H9 (cell line): ENCODE measurements around the gene MALT1. TPM values are rescaled to one million over a fixed set of nuclear protein-coding genes. Genes with fewer than 3 reads are reported as not detected.
A peak's percentile ranks its signal among the peaks of the same experiment; 100 is the strongest.

Source experiments
- DNase-seq: peaks from one replicate; pipeline ENCODE4 v3.0.0-alpha.2; 2017
- H2AFZ ChIP-seq: one replicate; pipeline ENCODE4 v1.6.1; 2013; ENCODE audit warnings: mild to moderate bottlenecking, low read length, control low read depth, moderate library complexity
- H2AK5ac ChIP-seq: 2 replicates; pipeline ENCODE4 v1.6.1; 2013; ENCODE audit warnings: low read length, control low read depth, mixed read lengths; ENCODE audit not compliant: insufficient read length
- H2BK120ac ChIP-seq: one replicate; pipeline ENCODE4 v1.6.1; 2013; ENCODE audit warnings: low read depth, mild to moderate bottlenecking, low read length, control low read depth, inconsistent platforms; ENCODE audit not compliant: poor library complexity, severe bottlenecking
- H2BK12ac ChIP-seq: 2 replicates; pipeline ENCODE4 v1.6.1; 2013; ENCODE audit warnings: low read length, control low read depth, mixed read lengths, low read depth; ENCODE audit not compliant: insufficient read length
- H2BK15ac ChIP-seq: 2 replicates; pipeline ENCODE4 v1.6.1; 2013; ENCODE audit warnings: low read depth, low read length, control low read depth
- H2BK20ac ChIP-seq: one replicate; pipeline ENCODE4 v1.6.1; 2013; ENCODE audit warnings: low read depth, mild to moderate bottlenecking, low read length, control low read depth, inconsistent platforms; ENCODE audit not compliant: poor library complexity, severe bottlenecking
- H2BK5ac ChIP-seq: 2 replicates; pipeline ENCODE4 v1.6.1; 2013; ENCODE audit warnings: low read length, control low read depth, mixed read lengths; ENCODE audit not compliant: insufficient read length
- H3K14ac ChIP-seq: 2 replicates; pipeline ENCODE4 v1.6.1; 2013; ENCODE audit warnings: low read length, control low read depth; ENCODE audit not compliant: insufficient read depth
- H3K18ac ChIP-seq: 2 replicates; pipeline ENCODE4 v1.6.1; 2013; ENCODE audit warnings: low read depth, mild to moderate bottlenecking, mixed read lengths, low read length, control low read depth; ENCODE audit not compliant: insufficient read length
- H3K23ac ChIP-seq: 2 replicates; pipeline ENCODE4 v1.6.1; 2013; ENCODE audit warnings: low read length, control low read depth, mixed read lengths, low read depth; ENCODE audit not compliant: insufficient read length
- H3K23me2 ChIP-seq: 2 replicates; pipeline ENCODE4 v1.6.1; 2013; ENCODE audit warnings: low read depth, mild to moderate bottlenecking, mixed read lengths, low read length, control low read depth; ENCODE audit not compliant: insufficient read length, poor library complexity, severe bottlenecking
- H3K27ac ChIP-seq: 2 replicates; pipeline ENCODE4 v1.5.1; 2013; ENCODE audit warnings: low read length, control low read depth, mixed read lengths, low read depth; ENCODE audit not compliant: insufficient read length
- H3K27me3 ChIP-seq: 2 replicates; pipeline ENCODE4 v1.6.1; 2013; ENCODE audit warnings: low read length, control low read depth, inconsistent platforms; ENCODE audit not compliant: insufficient read depth
- H3K4ac ChIP-seq: 2 replicates; pipeline ENCODE4 v1.6.1; 2013; ENCODE audit warnings: low read depth, mild to moderate bottlenecking, control low read depth, inconsistent platforms, low read length, moderate library complexity
- H3K4me1 ChIP-seq: 2 replicates; pipeline ENCODE4 v1.6.1; 2013; ENCODE audit warnings: low read length, control low read depth, inconsistent platforms; ENCODE audit not compliant: insufficient read depth
- H3K4me2 ChIP-seq: 2 replicates; pipeline ENCODE4 v1.6.1; 2013; ENCODE audit warnings: low read length, control low read depth, mixed read lengths; ENCODE audit not compliant: insufficient read length, insufficient read depth
- H3K56ac ChIP-seq: 2 replicates; pipeline ENCODE4 v1.6.1; 2013; ENCODE audit warnings: low read depth, mild to moderate bottlenecking, mixed read lengths, low read length, control low read depth; ENCODE audit not compliant: insufficient read length
- H3K79me1 ChIP-seq: 2 replicates; pipeline ENCODE4 v1.6.1; 2013; ENCODE audit warnings: low read depth, mild to moderate bottlenecking, moderate library complexity, low read length, control low read depth, inconsistent platforms; ENCODE audit not compliant: insufficient read depth, poor library complexity, severe bottlenecking
- H3K79me2 ChIP-seq: 2 replicates; pipeline ENCODE4 v1.6.1; 2013; ENCODE audit warnings: low read length, control low read depth, inconsistent platforms; ENCODE audit not compliant: insufficient read depth
- H3K9ac ChIP-seq: 2 replicates; pipeline ENCODE4 v1.6.1; 2013; ENCODE audit warnings: low read length, control low read depth, mixed read lengths; ENCODE audit not compliant: insufficient read length; ENCODE audit errors: extremely low read depth
- H3K9me3 ChIP-seq: one replicate; pipeline ENCODE4 v1.6.1; 2013; ENCODE audit warnings: low read depth, low read length, inconsistent platforms; ENCODE audit not compliant: control insufficient read depth
- H3T11ph ChIP-seq: one replicate; pipeline ENCODE4 v1.6.1; 2013; ENCODE audit warnings: mild to moderate bottlenecking, low read length, control low read depth, inconsistent platforms
- H4K20me1 ChIP-seq: one replicate; pipeline ENCODE4 v1.6.1; 2013; ENCODE audit not compliant: control insufficient read depth, insufficient read length, insufficient read depth
- H4K5ac ChIP-seq: 2 replicates; pipeline ENCODE4 v1.6.1; 2013; ENCODE audit warnings: low read depth, mild to moderate bottlenecking, mixed read lengths, low read length, control low read depth; ENCODE audit not compliant: insufficient read length
- H4K8ac ChIP-seq: replicated peaks from 2 replicates; pipeline ENCODE4 v1.6.1; 2013; ENCODE audit warnings: low read length, control low read depth, mixed read lengths, low read depth; ENCODE audit not compliant: insufficient read length
- H4K91ac ChIP-seq: 2 replicates; pipeline ENCODE4 v1.6.1; 2013; ENCODE audit warnings: low read depth, mild to moderate bottlenecking, moderate library complexity, mixed read lengths, low read length, control low read depth; ENCODE audit not compliant: insufficient read length
- H3K27ac Mint-ChIP-seq, 3 experiments: 2 replicates in 2 of 3; 3 replicates in 1 of 3; pipeline ENCODE4 v1.8.0; 2020 to 2021; ENCODE audit warnings: mixed read lengths in 3 of 3, mild to moderate bottlenecking in 1 of 3, moderate library complexity in 1 of 3
- H3K27me3 Mint-ChIP-seq: 2 replicates; pipeline ENCODE4 v1.8.0; 2021; ENCODE audit warnings: low read depth, mild to moderate bottlenecking, moderate library complexity, mixed read lengths
- H3K36me3 Mint-ChIP-seq, 3 experiments: 2 replicates in 2 of 3; 3 replicates in 1 of 3; pipeline ENCODE4 v1.8.0; 2020 to 2021; ENCODE audit warnings: low read depth in 3 of 3, mixed read lengths in 3 of 3; ENCODE audit not compliant: insufficient read depth in 1 of 3
- H3K4me1 Mint-ChIP-seq, 2 experiments: 2 replicates each; pipeline ENCODE4 v1.8.0; 2020; ENCODE audit warnings: mixed read lengths in 2 of 2
- H3K4me3 Mint-ChIP-seq, 2 experiments: 2 replicates in 1 of 2; 3 replicates in 1 of 2; pipeline ENCODE4 v1.8.0; 2020 to 2021; ENCODE audit warnings: mild to moderate bottlenecking in 2 of 2, mixed read lengths in 2 of 2, moderate library complexity in 1 of 2
- H3K9me3 Mint-ChIP-seq, 2 experiments: 2 replicates in 1 of 2; 3 replicates in 1 of 2; pipeline ENCODE4 v1.8.0; 2020; ENCODE audit warnings: mild to moderate bottlenecking in 2 of 2, mixed read lengths in 2 of 2, moderate library complexity in 1 of 2
- WGBS: extraction: QIAGEN DNeasy Blood & Tissue Kit; methylation state at CpG from one replicate; pipeline ENCODE4 v1.1.7; 2013; ENCODE audit warnings: missing lambda C conversion rate, low lambda C conversion rate, mixed read lengths; ENCODE audit not compliant: insufficient read length; ENCODE audit errors: extremely low coverage; 5-methylcytosine and 5-hydroxymethylcytosine counted together
- total RNA-seq: library from RNA; stranded (reverse); gene quantifications from 2 replicates; pipeline ENCODE4 v1.2.1, GENCODE V29; 2021
- TF ChIP-seq, protein P1 (sequence below): fragments of 200-600 bp; sonication (generic); conservative IDR thresholded peaks from 3 replicates; pipeline ENCODE4 v1.8.0; 2021; ENCODE audit warnings: antibody characterized with exemption, mild to moderate bottlenecking

Gene MALT1
- total RNA-seq, 1 experiment from 2014 or later: 18.1 TPM

GRCh38 chr18:58788470-58788869, 117.2 kb downstream of the MALT1 start:
- TF ChIP-seq, protein P1, sequence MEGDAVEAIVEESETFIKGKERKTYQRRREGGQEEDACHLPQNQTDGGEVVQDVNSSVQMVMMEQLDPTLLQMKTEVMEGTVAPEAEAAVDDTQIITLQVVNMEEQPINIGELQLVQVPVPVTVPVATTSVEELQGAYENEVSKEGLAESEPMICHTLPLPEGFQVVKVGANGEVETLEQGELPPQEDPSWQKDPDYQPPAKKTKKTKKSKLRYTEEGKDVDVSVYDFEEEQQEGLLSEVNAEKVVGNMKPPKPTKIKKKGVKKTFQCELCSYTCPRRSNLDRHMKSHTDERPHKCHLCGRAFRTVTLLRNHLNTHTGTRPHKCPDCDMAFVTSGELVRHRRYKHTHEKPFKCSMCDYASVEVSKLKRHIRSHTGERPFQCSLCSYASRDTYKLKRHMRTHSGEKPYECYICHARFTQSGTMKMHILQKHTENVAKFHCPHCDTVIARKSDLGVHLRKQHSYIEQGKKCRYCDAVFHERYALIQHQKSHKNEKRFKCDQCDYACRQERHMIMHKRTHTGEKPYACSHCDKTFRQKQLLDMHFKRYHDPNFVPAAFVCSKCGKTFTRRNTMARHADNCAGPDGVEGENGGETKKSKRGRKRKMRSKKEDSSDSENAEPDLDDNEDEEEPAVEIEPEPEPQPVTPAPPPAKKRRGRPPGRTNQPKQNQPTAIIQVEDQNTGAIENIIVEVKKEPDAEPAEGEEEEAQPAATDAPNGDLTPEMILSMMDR: no peak
- Histone ChIP-seq H3K9me3 (no peaks in the 10 kb centered on the region), H3K79me2 (no peaks in the 10 kb centered on the region), H2AFZ (no peak overlapping the region), H3K27me3 (no peaks in the 10 kb centered on the region), H2BK15ac (no peak overlapping the region), H3K27ac (no peak overlapping the region), H2BK120ac (no peak overlapping the region), H3K79me1 (no peaks in the 10 kb centered on the region), H3K56ac (no peak overlapping the region), H3K4me1 (peaks cover 15% of the 10 kb centered on the region), H2BK12ac (no peak overlapping the region), H4K20me1 (no peaks in the 10 kb centered on the region), H2BK5ac (no peak overlapping the region), H4K8ac (no peak overlapping the region), H4K91ac (no peak overlapping the region), H3T11ph (no peak overlapping the region), H2AK5ac (no peak overlapping the region), H4K5ac (no peak overlapping the region), H3K23me2 (no peaks in the 10 kb centered on the region), H3K9ac (no peak overlapping the region), H3K14ac (no peak overlapping the region), H3K4ac (no peak overlapping the region), H2BK20ac (no peak overlapping the region), H3K18ac (no peak overlapping the region), H3K4me2 (no peak overlapping the region), H3K23ac (no peak overlapping the region)
- Mint-ChIP-seq H3K9me3 (no peaks in the 10 kb centered on the region), H3K27me3 (no peaks in the 10 kb centered on the region; the same call in 1 of the 2 replicates), H3K27ac (peak overlapping the region in 2 of 3 experiments; percentile 49 to 84; a peak in 3 of 7 replicates), H3K36me3 (no peaks in the 10 kb centered on the region; a peak in 1 of 7 replicates), H3K4me3 (no peak overlapping the region), H3K4me1 (peaks cover 35 to 44% of the 10 kb centered on the region in 2 experiments)
- DNase-seq: no peak
- WGBS: no CpG with 5 or more reads among the region's 3 CpGs
